H9 (cell line): ENCODE results near the gene HYAL1. TPM values are rescaled to one million over a fixed set of nuclear protein-coding genes. Genes with fewer than 3 reads are reported as not detected.

Experiments
- DNase-seq: peaks from one replicate; pipeline ENCODE4 v3.0.0-alpha.2; 2017
- H2AFZ ChIP-seq: one replicate; pipeline ENCODE4 v1.6.1; 2013; ENCODE audit warnings: mild to moderate bottlenecking, low read length, control low read depth, moderate library complexity
- H2AK5ac ChIP-seq: 2 replicates; pipeline ENCODE4 v1.6.1; 2013; ENCODE audit warnings: low read length, control low read depth, mixed read lengths; ENCODE audit not compliant: insufficient read length
- H2BK120ac ChIP-seq: one replicate; pipeline ENCODE4 v1.6.1; 2013; ENCODE audit warnings: low read depth, mild to moderate bottlenecking, low read length, control low read depth, inconsistent platforms; ENCODE audit not compliant: poor library complexity, severe bottlenecking
- H2BK12ac ChIP-seq: 2 replicates; pipeline ENCODE4 v1.6.1; 2013; ENCODE audit warnings: low read length, control low read depth, mixed read lengths, low read depth; ENCODE audit not compliant: insufficient read length
- H2BK15ac ChIP-seq: 2 replicates; pipeline ENCODE4 v1.6.1; 2013; ENCODE audit warnings: low read depth, low read length, control low read depth
- H2BK20ac ChIP-seq: one replicate; pipeline ENCODE4 v1.6.1; 2013; ENCODE audit warnings: low read depth, mild to moderate bottlenecking, low read length, control low read depth, inconsistent platforms; ENCODE audit not compliant: poor library complexity, severe bottlenecking
- H2BK5ac ChIP-seq: 2 replicates; pipeline ENCODE4 v1.6.1; 2013; ENCODE audit warnings: low read length, control low read depth, mixed read lengths; ENCODE audit not compliant: insufficient read length
- H3K14ac ChIP-seq: 2 replicates; pipeline ENCODE4 v1.6.1; 2013; ENCODE audit warnings: low read length, control low read depth; ENCODE audit not compliant: insufficient read depth
- H3K18ac ChIP-seq: 2 replicates; pipeline ENCODE4 v1.6.1; 2013; ENCODE audit warnings: low read depth, mild to moderate bottlenecking, mixed read lengths, low read length, control low read depth; ENCODE audit not compliant: insufficient read length
- H3K23ac ChIP-seq: 2 replicates; pipeline ENCODE4 v1.6.1; 2013; ENCODE audit warnings: low read length, control low read depth, mixed read lengths, low read depth; ENCODE audit not compliant: insufficient read length
- H3K23me2 ChIP-seq: 2 replicates; pipeline ENCODE4 v1.6.1; 2013; ENCODE audit warnings: low read depth, mild to moderate bottlenecking, mixed read lengths, low read length, control low read depth; ENCODE audit not compliant: insufficient read length, poor library complexity, severe bottlenecking
- H3K27ac ChIP-seq: 2 replicates; pipeline ENCODE4 v1.5.1; 2013; ENCODE audit warnings: low read length, control low read depth, mixed read lengths, low read depth; ENCODE audit not compliant: insufficient read length
- H3K27me3 ChIP-seq: 2 replicates; pipeline ENCODE4 v1.6.1; 2013; ENCODE audit warnings: low read length, control low read depth, inconsistent platforms; ENCODE audit not compliant: insufficient read depth
- H3K4ac ChIP-seq: 2 replicates; pipeline ENCODE4 v1.6.1; 2013; ENCODE audit warnings: low read depth, mild to moderate bottlenecking, control low read depth, inconsistent platforms, low read length, moderate library complexity
- H3K4me1 ChIP-seq: 2 replicates; pipeline ENCODE4 v1.6.1; 2013; ENCODE audit warnings: low read length, control low read depth, inconsistent platforms; ENCODE audit not compliant: insufficient read depth
- H3K4me2 ChIP-seq: 2 replicates; pipeline ENCODE4 v1.6.1; 2013; ENCODE audit warnings: low read length, control low read depth, mixed read lengths; ENCODE audit not compliant: insufficient read length, insufficient read depth
- H3K56ac ChIP-seq: 2 replicates; pipeline ENCODE4 v1.6.1; 2013; ENCODE audit warnings: low read depth, mild to moderate bottlenecking, mixed read lengths, low read length, control low read depth; ENCODE audit not compliant: insufficient read length
- H3K79me1 ChIP-seq: 2 replicates; pipeline ENCODE4 v1.6.1; 2013; ENCODE audit warnings: low read depth, mild to moderate bottlenecking, moderate library complexity, low read length, control low read depth, inconsistent platforms; ENCODE audit not compliant: insufficient read depth, poor library complexity, severe bottlenecking
- H3K79me2 ChIP-seq: 2 replicates; pipeline ENCODE4 v1.6.1; 2013; ENCODE audit warnings: low read length, control low read depth, inconsistent platforms; ENCODE audit not compliant: insufficient read depth
- H3K9ac ChIP-seq: 2 replicates; pipeline ENCODE4 v1.6.1; 2013; ENCODE audit warnings: low read length, control low read depth, mixed read lengths; ENCODE audit not compliant: insufficient read length; ENCODE audit errors: extremely low read depth
- H3K9me3 ChIP-seq: one replicate; pipeline ENCODE4 v1.6.1; 2013; ENCODE audit warnings: low read depth, low read length, inconsistent platforms; ENCODE audit not compliant: control insufficient read depth
- H3T11ph ChIP-seq: one replicate; pipeline ENCODE4 v1.6.1; 2013; ENCODE audit warnings: mild to moderate bottlenecking, low read length, control low read depth, inconsistent platforms
- H4K20me1 ChIP-seq: one replicate; pipeline ENCODE4 v1.6.1; 2013; ENCODE audit not compliant: control insufficient read depth, insufficient read length, insufficient read depth
- H4K5ac ChIP-seq: 2 replicates; pipeline ENCODE4 v1.6.1; 2013; ENCODE audit warnings: low read depth, mild to moderate bottlenecking, mixed read lengths, low read length, control low read depth; ENCODE audit not compliant: insufficient read length
- H4K8ac ChIP-seq: replicated peaks from 2 replicates; pipeline ENCODE4 v1.6.1; 2013; ENCODE audit warnings: low read length, control low read depth, mixed read lengths, low read depth; ENCODE audit not compliant: insufficient read length
- H4K91ac ChIP-seq: 2 replicates; pipeline ENCODE4 v1.6.1; 2013; ENCODE audit warnings: low read depth, mild to moderate bottlenecking, moderate library complexity, mixed read lengths, low read length, control low read depth; ENCODE audit not compliant: insufficient read length
- H3K27ac Mint-ChIP-seq, 3 experiments: 2 replicates in 2 of 3; 3 replicates in 1 of 3; pipeline ENCODE4 v1.8.0; 2020 to 2021; ENCODE audit warnings: mixed read lengths in 3 of 3, mild to moderate bottlenecking in 1 of 3, moderate library complexity in 1 of 3
- H3K27me3 Mint-ChIP-seq: 2 replicates; pipeline ENCODE4 v1.8.0; 2021; ENCODE audit warnings: low read depth, mild to moderate bottlenecking, moderate library complexity, mixed read lengths
- H3K36me3 Mint-ChIP-seq, 3 experiments: 2 replicates in 2 of 3; 3 replicates in 1 of 3; pipeline ENCODE4 v1.8.0; 2020 to 2021; ENCODE audit warnings: low read depth in 3 of 3, mixed read lengths in 3 of 3; ENCODE audit not compliant: insufficient read depth in 1 of 3
- H3K4me1 Mint-ChIP-seq, 2 experiments: 2 replicates each; pipeline ENCODE4 v1.8.0; 2020; ENCODE audit warnings: mixed read lengths in 2 of 2
- H3K4me3 Mint-ChIP-seq, 2 experiments: 2 replicates in 1 of 2; 3 replicates in 1 of 2; pipeline ENCODE4 v1.8.0; 2020 to 2021; ENCODE audit warnings: mild to moderate bottlenecking in 2 of 2, mixed read lengths in 2 of 2, moderate library complexity in 1 of 2
- H3K9me3 Mint-ChIP-seq, 2 experiments: 2 replicates in 1 of 2; 3 replicates in 1 of 2; pipeline ENCODE4 v1.8.0; 2020; ENCODE audit warnings: mild to moderate bottlenecking in 2 of 2, mixed read lengths in 2 of 2, moderate library complexity in 1 of 2
- CTCF ChIP-seq: fragments of 200-600 bp; sonication (generic); conservative IDR thresholded peaks from 3 replicates; pipeline ENCODE4 v1.8.0; 2021; ENCODE audit warnings: antibody characterized with exemption, mild to moderate bottlenecking
- WGBS: extraction: QIAGEN DNeasy Blood & Tissue Kit; methylation state at CpG from one replicate; pipeline ENCODE4 v1.1.7; 2013; ENCODE audit warnings: missing lambda C conversion rate, low lambda C conversion rate, mixed read lengths; ENCODE audit not compliant: insufficient read length; ENCODE audit errors: extremely low coverage; 5-methylcytosine and 5-hydroxymethylcytosine counted together
- total RNA-seq: library from RNA; stranded (reverse); gene quantifications from 2 replicates; pipeline ENCODE4 v1.2.1, GENCODE V29; 2021

HYAL1 gene
- total RNA-seq, 1 experiment from 2014 or later = 2.0 TPM

DNA sequence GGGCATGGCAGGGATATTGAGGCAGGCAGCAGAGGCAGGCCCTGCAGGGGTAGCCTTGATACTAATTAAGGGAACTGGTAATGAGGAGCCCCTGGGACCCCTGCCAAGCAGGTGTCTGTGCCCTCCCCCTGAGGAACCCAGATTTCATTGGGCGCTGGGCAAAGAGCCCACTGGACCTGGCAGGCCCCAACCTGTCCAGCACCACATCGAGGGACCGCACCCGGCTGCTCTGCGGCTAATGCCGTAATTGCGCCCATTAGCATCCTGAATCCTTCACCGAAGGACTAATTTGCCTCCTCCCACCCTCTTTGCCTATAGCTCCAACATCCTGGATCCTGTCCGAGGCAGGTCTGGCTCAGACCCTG is 48.1 kb downstream of the HYAL1 start:
- no CpG with 5 or more reads among the region's 9 CpGs for WGBS
- no peak overlapping the region for H2BK120ac ChIP-seq
- Mint-ChIP-seq H3K27me3 (no peaks in the 10 kb centered on the region), H3K9me3 (no peaks in the 10 kb centered on the region), H3K36me3 (peaks cover 19 to 55% (median 53%) of the 10 kb centered on the region in 3 experiments; a peak in 6 of 7 replicates), H3K4me1 (peaks cover 10 to 23% of the 10 kb centered on the region in 2 experiments; a peak in 3 of 4 replicates), H3K27ac (no peak overlapping the region), H3K4me3 (no peak overlapping the region)
- no peak overlapping the region for H3T11ph ChIP-seq
- H3K4me2 ChIP-seq = no peak overlapping the region
- no peak overlapping the region for H4K5ac ChIP-seq
- H3K23me2 ChIP-seq = no peaks in the 10 kb centered on the region
- H4K91ac ChIP-seq = no peak overlapping the region
- H3K9me3 ChIP-seq = no peaks in the 10 kb centered on the region
- no peak overlapping the region for H2AK5ac ChIP-seq
- H3K4me1 ChIP-seq = no peaks in the 10 kb centered on the region
- H4K8ac ChIP-seq = no peak overlapping the region
- peaks cover 2% of the 10 kb centered on the region for H4K20me1 ChIP-seq
- no peak overlapping the region for H2BK15ac ChIP-seq
- no peak overlapping the region for H2BK12ac ChIP-seq
- H3K23ac ChIP-seq = no peak overlapping the region
- no peak overlapping the region for H3K14ac ChIP-seq
- no peak overlapping the region for H2BK20ac ChIP-seq
- TF ChIP-seq CTCF = no peak
- peaks cover 3% of the 10 kb centered on the region for H3K79me1 ChIP-seq
- H3K56ac ChIP-seq = no peak overlapping the region
- no peak overlapping the region for H3K27ac ChIP-seq
- H3K18ac ChIP-seq = no peak overlapping the region
- no peak overlapping the region for H3K4ac ChIP-seq
- peaks cover 3% of the 10 kb centered on the region; the same call in 1 of the 2 replicates for H3K79me2 ChIP-seq
- DNase-seq = no peak
- H2AFZ ChIP-seq = no peak overlapping the region
- H2BK5ac ChIP-seq = no peak overlapping the region
- H3K27me3 ChIP-seq = no peaks in the 10 kb centered on the region
- no peak overlapping the region for H3K9ac ChIP-seq
